ENCODE measurements around the gene PRR15.

Gene PRR15

DNA sequence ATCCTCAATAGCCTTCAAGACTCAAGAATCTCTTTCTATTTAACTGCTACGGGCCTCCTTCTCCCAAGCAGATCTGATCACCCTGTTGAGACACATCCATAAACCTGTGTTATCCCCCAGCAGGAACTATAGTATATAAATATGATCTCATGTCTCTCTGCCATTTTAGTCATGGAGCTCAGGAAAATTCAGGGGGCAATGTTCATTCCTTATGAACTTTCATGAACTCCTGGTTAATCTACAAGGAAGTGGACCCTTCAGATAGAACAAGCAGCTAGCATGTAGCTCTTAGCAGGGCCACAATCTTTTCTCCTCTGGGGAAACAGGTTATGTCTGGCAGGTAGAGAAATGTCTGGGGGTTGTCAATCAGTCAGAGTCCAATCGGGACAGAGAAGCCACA is 8.9 kb downstream of the PRR15 start:
- H2AFZ ChIP-seq (ENCODE audit: low read length) = no peak overlapping the region
- no peak overlapping the region for H3K4me3 ChIP-seq (ENCODE audit: low read depth, low read length, poor library complexity, severe bottlenecking)
- peaks cover 6% of the 10 kb centered on the region; the same call in 1 of the 2 replicates for H3K27me3 ChIP-seq (ENCODE audit: insufficient read depth, low read length)
- H3K9me2 ChIP-seq (ENCODE audit: low read depth, low read length) = no peaks in the 10 kb centered on the region
- no peaks in the 10 kb centered on the region for H3K36me3 ChIP-seq (ENCODE audit: insufficient read depth, low read length)
- no peaks in the 10 kb centered on the region for H3K9me3 ChIP-seq (ENCODE audit: low read length)
- TF ChIP-seq EZH2 (IDR thresholded peaks at IDR 0.05; ENCODE audit: borderline replicate concordance, low read length) = no peak
- TF ChIP-seq, protein P1, sequence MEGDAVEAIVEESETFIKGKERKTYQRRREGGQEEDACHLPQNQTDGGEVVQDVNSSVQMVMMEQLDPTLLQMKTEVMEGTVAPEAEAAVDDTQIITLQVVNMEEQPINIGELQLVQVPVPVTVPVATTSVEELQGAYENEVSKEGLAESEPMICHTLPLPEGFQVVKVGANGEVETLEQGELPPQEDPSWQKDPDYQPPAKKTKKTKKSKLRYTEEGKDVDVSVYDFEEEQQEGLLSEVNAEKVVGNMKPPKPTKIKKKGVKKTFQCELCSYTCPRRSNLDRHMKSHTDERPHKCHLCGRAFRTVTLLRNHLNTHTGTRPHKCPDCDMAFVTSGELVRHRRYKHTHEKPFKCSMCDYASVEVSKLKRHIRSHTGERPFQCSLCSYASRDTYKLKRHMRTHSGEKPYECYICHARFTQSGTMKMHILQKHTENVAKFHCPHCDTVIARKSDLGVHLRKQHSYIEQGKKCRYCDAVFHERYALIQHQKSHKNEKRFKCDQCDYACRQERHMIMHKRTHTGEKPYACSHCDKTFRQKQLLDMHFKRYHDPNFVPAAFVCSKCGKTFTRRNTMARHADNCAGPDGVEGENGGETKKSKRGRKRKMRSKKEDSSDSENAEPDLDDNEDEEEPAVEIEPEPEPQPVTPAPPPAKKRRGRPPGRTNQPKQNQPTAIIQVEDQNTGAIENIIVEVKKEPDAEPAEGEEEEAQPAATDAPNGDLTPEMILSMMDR (IDR thresholded peaks at IDR 0.05; ENCODE audit: low read length) = no peak
- no peaks in the 10 kb centered on the region for H3K4me1 ChIP-seq (ENCODE audit: insufficient read depth, low read length, severe bottlenecking)
- H3K9ac ChIP-seq (ENCODE audit: low read length) = no peak overlapping the region
- 0 out of 2 replicates have a peak, but pooled peaks cover 3% of the 10 kb centered on the region for H4K20me1 ChIP-seq (ENCODE audit: insufficient read depth, low read length)
- H3K79me2 ChIP-seq (ENCODE audit: insufficient read depth, low read length) = no peaks in the 10 kb centered on the region
- no peak overlapping the region for H3K27ac ChIP-seq (ENCODE audit: low read depth, low read length, poor library complexity, severe bottlenecking)
- H3K4me2 ChIP-seq (ENCODE audit: low read length) = no peak overlapping the region
- no peaks in the 10 kb centered on the region for H3F3A ChIP-seq (ENCODE audit: insufficient read depth, low read length)

DNA sequence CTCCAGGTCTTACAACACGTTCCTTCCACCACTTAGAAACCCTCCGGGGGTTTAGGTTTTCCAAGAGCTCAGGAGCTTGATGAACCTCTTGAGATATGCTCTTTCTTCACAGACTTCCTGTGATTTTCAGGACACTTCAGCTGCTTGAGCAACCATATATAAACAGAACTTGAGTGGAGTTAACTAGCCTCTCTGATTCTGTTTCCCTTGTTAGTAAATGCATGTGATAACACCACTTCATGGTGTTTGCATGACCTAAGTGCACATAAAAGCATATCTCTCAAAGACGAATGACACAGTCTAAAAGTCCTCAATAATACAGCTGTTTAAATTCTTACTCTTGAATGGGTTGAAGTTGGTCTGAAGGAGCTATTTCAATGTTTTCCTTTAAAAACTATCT is 9.9 kb downstream of the PRR15 start:
- Histone ChIP-seq H2AFZ (ENCODE audit: low read length) (no peak overlapping the region), H3K36me3 (ENCODE audit: insufficient read depth, low read length) (no peaks in the 10 kb centered on the region), H4K20me1 (ENCODE audit: insufficient read depth, low read length) (no peaks in the 10 kb centered on the region), H3K4me1 (ENCODE audit: insufficient read depth, low read length, severe bottlenecking) (no peaks in the 10 kb centered on the region), H3K9ac (ENCODE audit: low read length) (no peak overlapping the region), H3K27me3 (ENCODE audit: insufficient read depth, low read length) (peaks cover 6% of the 10 kb centered on the region; the same call in 1 of the 2 replicates), H3F3A (ENCODE audit: insufficient read depth, low read length) (no peaks in the 10 kb centered on the region), H3K9me3 (ENCODE audit: low read length) (peaks cover 3% of the 10 kb centered on the region; the same call in 1 of the 2 replicates), H3K4me2 (ENCODE audit: low read length) (no peak overlapping the region), H3K27ac (ENCODE audit: low read depth, low read length, poor library complexity, severe bottlenecking) (no peak overlapping the region), H3K4me3 (ENCODE audit: low read depth, low read length, poor library complexity, severe bottlenecking) (no peak overlapping the region), H3K79me2 (ENCODE audit: insufficient read depth, low read length) (no peaks in the 10 kb centered on the region), H3K9me2 (ENCODE audit: low read depth, low read length) (no peaks in the 10 kb centered on the region)
- TF ChIP-seq EZH2 (IDR thresholded peaks at IDR 0.05; ENCODE audit: borderline replicate concordance, low read length) = no peak
- TF ChIP-seq, protein P1 (IDR thresholded peaks at IDR 0.05; ENCODE audit: low read length) = no peak

DNA sequence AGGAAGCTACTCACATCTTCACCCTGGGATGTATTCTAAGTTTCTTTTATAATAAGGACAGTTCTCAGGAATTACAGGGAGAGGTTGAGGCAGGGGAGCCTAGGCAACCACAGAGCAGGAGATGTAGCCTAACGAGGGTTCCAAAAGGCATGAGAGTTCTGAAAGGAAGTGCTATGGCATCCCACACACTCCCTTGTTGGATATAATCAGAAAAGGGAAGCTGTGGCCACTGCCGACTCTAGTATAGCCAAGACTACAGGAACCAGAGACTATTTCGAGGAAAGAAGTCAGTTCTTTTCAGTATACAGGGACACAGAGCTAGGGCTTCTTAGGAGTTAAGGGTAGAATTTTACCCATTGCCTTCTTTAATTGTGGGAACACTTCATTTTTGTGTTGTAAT is 11.0 kb downstream of the PRR15 start:
- Histone ChIP-seq H3K4me2 (ENCODE audit: low read length) (no peak overlapping the region), H3K9me3 (ENCODE audit: low read length) (peaks cover 8% of the 10 kb centered on the region; the same call in 1 of the 2 replicates), H2AFZ (ENCODE audit: low read length) (no peak overlapping the region), H3K27ac (ENCODE audit: low read depth, low read length, poor library complexity, severe bottlenecking) (no peak overlapping the region), H3K4me3 (ENCODE audit: low read depth, low read length, poor library complexity, severe bottlenecking) (no peak overlapping the region), H3K9me2 (ENCODE audit: low read depth, low read length) (no peaks in the 10 kb centered on the region), H3K79me2 (ENCODE audit: insufficient read depth, low read length) (no peaks in the 10 kb centered on the region), H3F3A (ENCODE audit: insufficient read depth, low read length) (no peaks in the 10 kb centered on the region), H3K9ac (ENCODE audit: low read length) (no peak overlapping the region), H4K20me1 (ENCODE audit: insufficient read depth, low read length) (no peaks in the 10 kb centered on the region), H3K27me3 (ENCODE audit: insufficient read depth, low read length) (peaks cover 6% of the 10 kb centered on the region; the same call in 1 of the 2 replicates), H3K4me1 (ENCODE audit: insufficient read depth, low read length, severe bottlenecking) (no peaks in the 10 kb centered on the region), H3K36me3 (ENCODE audit: insufficient read depth, low read length) (no peaks in the 10 kb centered on the region)
- no peak for TF ChIP-seq EZH2 (IDR thresholded peaks at IDR 0.05; ENCODE audit: borderline replicate concordance, low read length)
- TF ChIP-seq, protein P1 (IDR thresholded peaks at IDR 0.05; ENCODE audit: low read length) = no peak
